C4-2B (cell line): ENCODE data around the gene AEBP1.

Experiments
- H3K27ac ChIP-seq: fragments of 450-650 bp; 2 replicates; pipeline ENCODE4 v1.5.1; 2017
- ZFX ChIP-seq: fragments of 450-650 bp; IDR thresholded peaks from 2 replicates; pipeline ENCODE4 v1.6.1; 2017
- TF ChIP-seq, protein P1 (sequence below): fragments of 450-650 bp; conservative IDR thresholded peaks from 2 replicates; pipeline ENCODE4 v1.5.1; 2017; ENCODE audit warnings: mild to moderate bottlenecking

Gene AEBP1

DNA sequence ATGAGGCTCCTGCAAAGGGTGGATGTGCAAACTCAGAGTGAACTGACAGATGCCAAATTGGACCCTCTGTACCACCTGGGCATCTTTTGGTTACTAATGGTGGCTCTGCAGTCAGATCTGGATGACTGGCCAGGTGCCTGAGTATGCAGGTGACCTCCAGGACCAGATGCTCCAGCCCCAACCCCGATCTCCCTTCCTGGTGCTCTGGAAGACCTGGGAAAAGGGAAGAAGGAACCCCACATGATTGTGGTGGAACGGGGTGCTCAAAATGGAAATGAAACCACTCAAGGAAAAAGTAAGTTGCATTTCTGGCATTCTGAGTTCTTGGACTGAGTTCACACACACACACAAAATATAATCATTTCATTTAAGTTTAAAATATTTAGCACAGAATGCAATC is 9.8 kb upstream of the AEBP1 start:
- H3K27ac ChIP-seq = no peak overlapping the region
- TF ChIP-seq, protein P1, sequence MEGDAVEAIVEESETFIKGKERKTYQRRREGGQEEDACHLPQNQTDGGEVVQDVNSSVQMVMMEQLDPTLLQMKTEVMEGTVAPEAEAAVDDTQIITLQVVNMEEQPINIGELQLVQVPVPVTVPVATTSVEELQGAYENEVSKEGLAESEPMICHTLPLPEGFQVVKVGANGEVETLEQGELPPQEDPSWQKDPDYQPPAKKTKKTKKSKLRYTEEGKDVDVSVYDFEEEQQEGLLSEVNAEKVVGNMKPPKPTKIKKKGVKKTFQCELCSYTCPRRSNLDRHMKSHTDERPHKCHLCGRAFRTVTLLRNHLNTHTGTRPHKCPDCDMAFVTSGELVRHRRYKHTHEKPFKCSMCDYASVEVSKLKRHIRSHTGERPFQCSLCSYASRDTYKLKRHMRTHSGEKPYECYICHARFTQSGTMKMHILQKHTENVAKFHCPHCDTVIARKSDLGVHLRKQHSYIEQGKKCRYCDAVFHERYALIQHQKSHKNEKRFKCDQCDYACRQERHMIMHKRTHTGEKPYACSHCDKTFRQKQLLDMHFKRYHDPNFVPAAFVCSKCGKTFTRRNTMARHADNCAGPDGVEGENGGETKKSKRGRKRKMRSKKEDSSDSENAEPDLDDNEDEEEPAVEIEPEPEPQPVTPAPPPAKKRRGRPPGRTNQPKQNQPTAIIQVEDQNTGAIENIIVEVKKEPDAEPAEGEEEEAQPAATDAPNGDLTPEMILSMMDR = no peak
- no peak for TF ChIP-seq ZFX

DNA sequence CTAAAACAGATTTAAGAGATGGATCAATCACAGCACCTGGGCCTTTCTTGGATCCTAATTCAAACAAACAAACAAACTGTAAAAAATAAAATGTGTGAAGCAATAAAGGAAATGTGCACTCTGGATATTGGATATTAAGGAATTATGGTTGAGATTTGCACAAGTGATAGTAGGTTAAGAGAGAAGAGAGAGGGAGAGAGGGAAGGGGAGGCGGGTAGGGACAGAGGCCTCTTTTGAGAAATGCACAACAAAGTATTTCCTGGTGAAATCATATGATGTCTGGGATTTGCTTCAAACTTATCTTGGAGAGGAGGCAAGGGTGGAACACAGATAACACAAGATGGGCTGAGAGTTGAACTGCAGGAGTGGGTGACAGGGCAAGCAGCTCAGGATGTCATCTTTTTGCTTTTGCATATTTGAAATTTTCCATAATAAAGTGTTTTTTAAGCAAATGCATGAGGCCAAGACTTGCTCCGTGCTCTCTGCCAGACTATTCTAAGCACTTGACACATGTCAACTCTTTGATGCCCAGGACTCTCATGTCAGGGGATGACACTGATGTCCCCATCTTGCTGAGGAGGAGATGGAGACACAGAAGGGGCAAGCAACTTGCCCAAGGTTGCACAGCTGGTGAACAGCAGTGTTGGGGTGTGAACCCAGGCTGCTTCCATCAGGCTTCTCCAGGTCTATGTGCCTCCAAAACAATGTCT is 9.1 kb upstream of the AEBP1 start:
- TF ChIP-seq, protein P1 = no peak
- TF ChIP-seq ZFX = no peak
- H3K27ac ChIP-seq = no peak overlapping the region

DNA sequence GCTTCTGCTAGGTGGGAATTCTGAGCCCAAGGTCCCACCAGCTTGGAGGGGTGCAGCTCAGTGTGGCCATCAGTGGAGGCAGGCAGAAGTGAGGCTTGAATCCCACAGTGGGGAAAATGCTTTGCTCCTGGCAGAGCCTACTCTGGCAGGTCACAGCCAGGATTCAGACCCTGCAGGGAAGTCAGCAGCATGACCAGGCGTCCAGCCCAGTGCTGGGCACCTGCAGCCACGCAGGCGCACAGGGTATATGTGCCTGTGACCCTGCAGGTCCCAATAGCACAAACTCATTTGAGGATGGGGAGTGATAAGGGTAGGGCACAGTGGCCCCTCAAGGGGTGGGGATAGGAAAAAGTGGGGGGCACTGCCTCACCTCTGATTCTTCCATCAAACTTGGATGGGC is 8.4 kb upstream of the AEBP1 start:
- TF ChIP-seq, protein P1 = no peak
- no peak for TF ChIP-seq ZFX

DNA sequence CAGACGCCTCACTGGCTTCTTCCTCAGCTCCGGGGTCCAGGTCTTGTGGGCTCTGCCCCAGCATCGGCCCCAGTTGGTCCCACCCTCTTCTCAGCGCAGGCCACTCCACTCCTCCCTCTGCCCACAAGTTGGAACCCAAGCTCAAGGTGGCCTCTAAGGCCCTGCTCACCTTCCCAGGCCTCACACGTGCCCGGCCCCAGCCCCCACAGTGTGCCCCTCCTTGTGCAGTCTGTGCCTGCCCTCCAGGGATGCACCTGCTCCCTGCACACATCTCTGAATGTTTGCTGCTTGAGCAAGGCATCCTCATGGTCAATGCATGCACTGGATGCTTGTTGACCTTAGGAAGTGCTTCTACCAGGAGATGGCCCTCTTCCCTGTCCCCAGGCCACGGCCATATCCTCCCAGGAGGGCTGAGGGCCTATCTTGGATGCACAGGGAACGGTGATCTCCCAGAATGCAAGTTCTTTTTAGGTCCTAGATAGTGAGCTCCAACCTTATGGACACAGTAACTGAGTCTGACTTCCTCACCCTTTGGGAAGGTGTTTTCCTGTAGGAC is 7.7 kb upstream of the AEBP1 start:
- no peak overlapping the region for H3K27ac ChIP-seq
- TF ChIP-seq ZFX = no peak
- TF ChIP-seq, protein P1 = no peak

More for the DNA sequence above, 8.4 kb upstream of the AEBP1 start:
- H3K27ac ChIP-seq = no peak overlapping the region

DNA sequence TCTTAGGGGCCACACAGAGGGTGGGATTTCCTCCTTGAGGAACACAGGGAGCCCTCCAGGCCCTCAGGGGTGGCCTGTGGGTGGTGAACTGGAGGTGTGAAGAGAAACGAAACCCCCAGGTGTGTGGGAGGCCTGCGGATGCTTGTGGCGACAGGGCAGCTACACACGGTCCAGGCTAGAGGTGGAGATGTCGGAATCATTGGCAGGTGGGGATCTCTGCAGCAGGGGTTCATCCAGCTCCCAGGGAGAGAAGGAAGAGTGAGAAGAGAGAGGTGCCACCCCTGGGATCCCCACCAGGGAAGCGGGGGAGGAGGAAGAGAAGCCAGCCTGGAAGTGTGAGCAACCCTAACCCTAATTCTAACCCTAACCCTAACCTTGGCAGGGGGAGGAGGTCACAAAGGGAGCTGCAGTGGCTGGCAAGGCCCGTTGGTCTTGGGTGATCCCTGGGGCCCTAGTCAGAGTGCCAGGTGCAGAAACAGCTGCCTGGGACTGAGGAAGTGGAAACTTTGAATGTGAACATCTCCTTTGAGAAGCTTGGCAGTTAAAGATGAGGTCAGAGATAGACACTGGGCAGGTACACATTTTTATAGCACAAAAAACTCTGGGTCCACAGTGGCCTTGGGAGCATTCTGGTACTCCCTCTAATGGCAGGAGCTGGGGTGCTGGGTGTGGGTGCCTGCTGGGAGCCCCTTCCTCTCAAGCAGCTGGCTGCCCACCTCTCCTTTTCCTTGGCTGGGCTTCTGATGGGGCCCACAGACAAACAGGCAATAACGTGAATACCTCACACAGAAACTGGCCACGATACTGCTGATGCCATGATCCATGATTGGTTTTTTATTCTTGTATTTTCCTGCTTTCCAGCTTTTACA is 6.8 kb upstream of the AEBP1 start:
- no peak for TF ChIP-seq ZFX
- TF ChIP-seq, protein P1 = no peak

DNA sequence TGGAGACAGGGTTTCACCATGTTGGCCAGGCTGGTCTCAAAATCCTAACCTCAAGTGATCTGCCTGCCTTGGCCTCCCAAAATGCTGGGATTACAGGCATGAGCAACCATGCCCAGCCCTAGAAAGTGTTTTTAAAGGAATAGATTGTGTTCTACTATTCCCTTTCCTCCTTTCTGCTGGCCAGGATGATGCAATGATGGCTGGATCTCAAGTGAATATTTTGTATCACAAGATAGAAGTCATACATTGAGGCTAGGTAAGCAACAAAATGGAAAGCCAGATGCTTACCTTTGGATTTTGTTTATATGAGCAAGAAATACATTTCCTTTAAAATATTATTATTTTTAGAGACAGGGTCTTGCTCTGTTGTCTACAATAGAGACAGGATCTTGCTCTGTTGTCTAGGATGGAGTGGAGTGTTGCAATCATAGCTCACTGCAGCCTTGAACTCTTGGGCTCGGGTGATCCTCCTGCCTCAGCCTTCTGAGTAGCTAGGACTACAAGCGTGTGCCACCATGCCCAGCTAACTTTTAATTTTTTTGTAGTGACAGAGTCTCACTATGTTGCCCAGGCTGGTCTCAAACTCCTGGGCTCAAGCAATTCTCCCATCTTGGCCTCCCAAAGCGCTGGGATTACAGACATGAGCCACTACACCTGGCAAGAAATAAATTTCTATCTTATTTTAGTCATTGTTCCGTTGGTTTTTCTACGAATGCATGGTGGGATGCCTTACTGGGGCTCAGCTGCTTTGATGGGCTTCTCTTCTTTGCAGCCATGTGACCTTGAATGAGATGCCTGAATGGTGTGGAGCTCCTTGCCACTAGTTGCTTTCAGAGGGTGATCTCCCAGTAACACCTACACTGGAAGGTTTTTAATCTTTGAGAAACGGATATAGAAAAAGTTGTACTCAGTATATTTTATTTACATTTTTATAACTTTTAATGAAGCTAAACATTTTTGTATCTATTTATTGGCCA is 5.8 kb upstream of the AEBP1 start:
- no peak overlapping the region for H3K27ac ChIP-seq
- TF ChIP-seq, protein P1 = no peak
- TF ChIP-seq ZFX = no peak

More for the DNA sequence above, 6.8 kb upstream of the AEBP1 start:
- no peak overlapping the region for H3K27ac ChIP-seq
